Esophagus muscularis mucosa (tissue), 4 donors: ENCODE measurements around the gene RNMT.

Source experiments
- CTCF ChIP-seq, 3 experiments: fragments of 200-600 bp in 2 of 3; fragments of 450-650 bp in 1 of 3; sonication (generic) in 2 of 3; IDR thresholded peaks; one replicate each; pipeline ENCODE4 v1.5.1; 2017 to 2019; ENCODE audit warnings: antibody characterized with exemption in 3 of 3, mild to moderate bottlenecking in 2 of 3, moderate library complexity in 1 of 3
- EP300 ChIP-seq: sonication (generic); formaldehyde crosslinking; IDR thresholded peaks from one replicate; pipeline ENCODE4 v1.6.1; 2017; ENCODE audit warnings: antibody characterized with exemption
- POLR2AphosphoS5 ChIP-seq, 2 donors: sonication (generic); formaldehyde crosslinking; IDR thresholded peaks; one replicate each; pipeline ENCODE4 v1.6.1; 2017; ENCODE audit warnings: antibody characterized with exemption in 2 of 2

GRCh38 chr18:13760047-13760446 is 33.6 kb downstream of the RNMT start:
- TF ChIP-seq CTCF (IDR thresholded peaks at IDR 0.05) (no peak), EP300 (no peak), POLR2AphosphoS5 (IDR thresholded peaks at IDR 0.05) (no peak)
